DMS114 treated with DMSO at 0.1 percent for 48 hours (cell line): Measurements from ENCODE around the gene KLC1.
"Not testable (repeated sequence)": the region's sequence is repeated elsewhere in the genome, so short reads cannot be mapped to it uniquely, and the experiment has no call there.

Experiments used
- DNase-seq: peaks from one replicate; lab custom pipeline; 2025; ENCODE audit not compliant: unreplicated experiment; lab: John Stamatoyannopoulos, UW

The KLC1 gene

DNA sequence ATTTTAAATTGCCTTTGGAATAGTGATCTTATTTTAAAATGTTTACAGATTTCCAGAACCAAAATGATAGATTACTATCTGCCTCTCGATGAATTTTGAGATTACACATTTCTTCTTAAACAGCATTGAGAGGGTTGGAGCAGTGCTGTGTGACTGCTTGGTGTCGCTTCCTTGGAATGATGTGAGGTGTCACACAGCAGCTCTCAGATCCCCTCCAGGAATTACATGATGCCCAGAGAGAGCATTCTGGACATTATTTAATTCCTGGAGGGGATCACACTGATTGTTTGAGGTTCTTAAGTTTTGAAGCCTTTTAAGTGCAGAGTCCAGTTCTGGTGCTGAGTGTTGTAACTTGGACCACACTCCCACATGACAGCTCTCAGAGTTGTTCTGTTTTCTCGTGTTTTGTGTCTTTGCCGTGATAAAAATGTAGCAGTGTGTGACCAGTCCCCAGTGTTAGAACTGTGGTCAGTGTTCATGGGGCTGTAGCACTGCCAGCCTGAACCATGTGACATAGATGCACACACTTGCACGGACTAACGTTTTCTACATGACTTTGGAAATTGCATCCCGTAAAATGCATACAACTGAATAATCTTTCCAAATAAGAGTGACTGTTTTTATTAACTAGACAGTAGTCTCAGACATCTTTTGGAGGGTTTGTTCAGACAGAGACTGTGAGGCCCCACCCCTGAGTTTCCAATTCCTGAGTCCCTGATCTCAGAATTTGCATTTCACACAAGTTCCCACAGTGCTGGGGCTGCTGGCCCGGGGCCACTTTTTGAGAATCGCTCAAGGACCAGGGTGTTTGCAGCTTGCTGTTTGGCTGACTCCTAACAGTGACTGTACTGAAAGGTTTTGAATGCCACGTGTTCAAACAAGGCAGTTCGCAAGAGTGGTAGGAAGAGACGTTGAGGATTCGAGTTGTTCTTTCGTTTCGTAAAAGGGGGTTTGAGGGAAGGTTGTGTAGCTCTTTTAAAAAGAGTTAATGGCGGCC is 60.2 kb downstream of the KLC1 start:
- DNase-seq: no peak

DNA sequence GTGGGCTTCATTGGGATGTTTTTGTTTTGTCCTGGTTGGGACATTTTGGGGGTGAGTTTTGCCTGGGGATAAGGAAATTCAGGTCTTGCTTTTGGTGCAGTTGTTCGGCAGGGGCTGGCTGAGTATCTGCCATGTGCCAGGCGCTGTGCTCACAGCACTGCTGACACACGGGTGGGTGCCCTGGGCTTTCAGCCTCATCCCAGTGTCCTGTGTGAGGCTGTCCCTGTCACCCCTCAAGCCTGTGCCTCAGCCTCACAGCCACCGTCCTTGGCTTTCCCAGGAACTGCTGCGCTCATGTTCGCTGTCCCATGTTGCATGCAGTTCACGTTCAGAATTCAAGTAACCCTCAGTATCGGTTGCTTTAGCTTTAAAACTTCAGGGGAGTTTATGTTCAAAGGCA is 61.3 kb downstream of the KLC1 start:
- no peak for DNase-seq

DNA sequence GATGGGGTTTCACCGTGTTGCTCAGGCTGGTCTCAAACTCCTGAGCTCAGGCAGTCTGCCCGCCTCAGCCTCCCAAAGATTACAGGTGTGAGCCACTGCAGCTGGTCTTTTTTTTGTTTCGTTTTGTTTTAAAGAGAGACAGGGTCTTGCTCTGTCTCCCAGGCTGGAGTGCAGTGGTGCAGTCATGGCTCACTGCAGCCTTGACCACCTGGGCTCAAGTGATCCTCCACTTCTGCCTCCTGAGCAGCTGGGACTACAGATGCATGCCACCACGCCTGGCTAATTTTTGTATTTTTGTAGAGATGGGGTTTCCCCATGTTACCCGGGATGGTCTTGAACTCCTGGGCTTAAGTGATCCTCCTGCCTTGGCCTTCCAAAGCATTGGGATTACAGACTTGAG is 62.6 kb downstream of the KLC1 start:
- not testable (repeated sequence) for DNase-seq

DNA sequence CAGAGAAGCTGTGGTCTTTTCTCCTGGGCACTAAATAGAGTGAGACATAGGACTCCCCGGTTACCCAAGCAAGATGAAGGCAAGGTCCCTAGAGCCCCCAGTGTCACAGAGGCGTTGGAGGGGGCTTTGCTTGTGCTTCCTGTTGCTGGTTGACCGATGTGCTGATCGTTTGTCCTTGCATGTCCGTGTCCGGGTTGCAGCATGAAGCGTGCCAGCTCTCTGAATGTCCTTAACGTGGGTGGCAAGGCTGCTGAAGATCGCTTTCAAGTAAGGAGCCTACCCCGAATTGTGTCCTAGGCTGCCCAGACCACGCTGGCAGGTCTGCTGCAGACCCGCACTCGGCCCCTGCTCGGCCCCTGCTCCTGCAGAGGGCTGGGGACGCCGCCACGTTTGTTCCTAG is 63.1 kb downstream of the KLC1 start:
- DNase-seq: no peak

DNA sequence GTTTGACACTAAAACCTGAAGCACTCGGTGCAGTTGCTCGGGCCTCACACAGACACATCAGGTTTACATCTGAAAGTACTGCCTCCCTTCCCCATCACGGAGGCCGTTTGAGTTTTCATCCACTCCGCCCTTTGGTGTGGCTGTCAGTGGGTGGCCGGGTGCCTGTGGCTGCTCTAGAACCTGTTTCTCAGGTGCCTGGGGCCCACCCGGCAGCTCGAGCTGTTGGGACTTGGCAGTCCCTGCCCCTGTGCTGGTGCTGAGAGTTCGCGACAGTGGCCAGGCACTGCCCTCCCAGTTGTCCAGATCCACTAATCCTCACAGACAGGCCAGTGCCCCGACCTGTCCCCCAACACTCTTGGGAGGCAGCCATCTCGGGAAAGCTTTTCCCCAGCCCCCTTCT is 63.9 kb downstream of the KLC1 start:
- DNase-seq: no peak

DNA sequence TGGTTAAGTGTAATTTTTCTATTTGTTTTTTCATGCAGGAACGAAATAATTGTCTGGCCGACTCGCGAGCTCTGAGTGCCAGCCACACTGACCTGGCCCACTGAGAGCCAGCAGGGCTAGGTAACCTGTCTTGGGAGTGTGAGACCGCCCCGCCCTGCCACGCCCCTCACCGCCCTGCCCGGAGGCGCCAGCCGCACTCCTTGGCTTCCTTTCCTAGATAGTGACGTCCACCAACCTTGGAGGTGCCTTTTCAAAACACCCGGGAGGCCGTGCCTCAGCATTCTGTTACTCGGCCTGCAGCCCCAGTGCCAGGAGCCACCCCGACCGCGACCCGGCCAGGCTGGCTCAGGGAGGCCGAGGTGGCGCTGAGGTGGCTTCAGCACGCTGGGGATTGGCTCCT is 64.5 kb downstream of the KLC1 start:
- DNase-seq: no peak

DNA sequence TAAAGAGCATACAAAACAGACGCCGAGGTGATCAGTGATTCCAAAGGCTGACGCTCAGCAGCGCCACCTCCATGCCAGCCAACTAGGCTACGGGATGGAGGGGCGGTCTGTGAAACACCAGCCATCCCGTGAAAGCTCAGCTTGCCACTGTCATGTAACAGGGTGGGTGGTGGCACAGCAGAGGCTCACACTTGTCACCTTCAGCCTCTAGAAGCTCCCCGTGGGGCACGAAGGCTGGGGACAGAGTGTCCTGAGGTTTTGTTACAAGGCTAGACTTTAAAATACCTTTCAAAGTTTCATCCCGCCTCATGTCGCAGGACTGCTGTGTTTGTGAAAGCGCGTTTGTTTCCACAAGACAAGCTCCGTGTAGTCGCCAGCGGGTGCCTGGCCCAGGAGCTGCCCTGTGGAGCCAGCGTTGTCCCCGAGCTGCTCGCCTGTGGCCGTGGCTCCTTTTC is 65.6 kb downstream of the KLC1 start:
- no peak for DNase-seq

DNA sequence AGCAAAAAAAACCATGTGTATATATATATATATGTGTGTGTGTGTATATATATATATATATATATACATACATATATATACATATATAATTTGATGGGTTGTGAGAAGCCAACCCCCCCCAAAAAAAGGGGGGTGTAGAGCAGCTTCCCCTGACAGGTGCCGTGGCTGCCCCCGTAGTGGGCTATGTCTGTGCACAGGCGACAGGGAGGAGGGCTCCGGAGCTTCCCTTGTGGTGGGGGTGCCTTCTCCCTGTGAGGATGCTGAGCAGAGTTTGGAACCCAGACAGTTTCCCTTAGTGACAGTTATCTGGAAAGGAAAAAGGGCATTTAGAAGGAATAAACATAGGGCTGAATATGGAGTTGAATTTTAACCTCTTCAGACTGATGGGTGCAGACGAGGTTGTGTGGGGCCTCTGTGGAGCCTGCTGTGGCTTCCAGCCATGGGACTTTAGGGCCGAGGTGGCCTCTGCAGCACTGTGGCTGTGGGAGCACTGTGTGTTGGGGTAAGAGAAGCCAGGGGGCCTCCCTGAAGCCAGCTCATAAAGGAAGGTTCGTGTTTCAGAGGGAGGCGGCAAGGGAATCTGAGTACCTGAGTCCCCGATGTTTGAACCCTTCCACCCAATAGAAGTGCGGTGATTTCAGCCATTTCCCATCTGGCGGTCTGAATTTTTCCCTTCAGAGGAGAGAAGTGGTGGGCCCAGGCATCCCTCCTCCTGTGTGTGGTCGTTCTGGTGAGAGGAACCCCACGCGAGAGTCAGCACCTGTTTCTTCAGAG is 66.5 kb downstream of the KLC1 start:
- DNase-seq: no peak

DNA sequence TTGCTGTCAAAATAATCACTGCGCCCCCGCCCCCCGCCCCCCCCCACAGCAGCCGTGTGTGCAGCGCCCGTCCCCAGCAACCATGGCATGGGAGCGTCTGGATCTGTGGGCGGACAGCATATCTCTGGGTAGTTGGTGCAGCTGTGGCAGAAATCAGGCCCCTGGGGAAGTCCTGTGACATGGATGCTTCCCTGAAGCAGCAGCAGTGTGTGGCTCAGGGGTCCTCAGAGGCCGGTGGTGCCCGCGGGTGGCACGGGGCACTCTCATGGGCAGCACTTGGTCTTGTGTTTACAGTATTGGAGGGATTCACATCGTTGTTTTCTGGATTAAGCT is 67.0 kb downstream of the KLC1 start:
- no peak for DNase-seq

DNA sequence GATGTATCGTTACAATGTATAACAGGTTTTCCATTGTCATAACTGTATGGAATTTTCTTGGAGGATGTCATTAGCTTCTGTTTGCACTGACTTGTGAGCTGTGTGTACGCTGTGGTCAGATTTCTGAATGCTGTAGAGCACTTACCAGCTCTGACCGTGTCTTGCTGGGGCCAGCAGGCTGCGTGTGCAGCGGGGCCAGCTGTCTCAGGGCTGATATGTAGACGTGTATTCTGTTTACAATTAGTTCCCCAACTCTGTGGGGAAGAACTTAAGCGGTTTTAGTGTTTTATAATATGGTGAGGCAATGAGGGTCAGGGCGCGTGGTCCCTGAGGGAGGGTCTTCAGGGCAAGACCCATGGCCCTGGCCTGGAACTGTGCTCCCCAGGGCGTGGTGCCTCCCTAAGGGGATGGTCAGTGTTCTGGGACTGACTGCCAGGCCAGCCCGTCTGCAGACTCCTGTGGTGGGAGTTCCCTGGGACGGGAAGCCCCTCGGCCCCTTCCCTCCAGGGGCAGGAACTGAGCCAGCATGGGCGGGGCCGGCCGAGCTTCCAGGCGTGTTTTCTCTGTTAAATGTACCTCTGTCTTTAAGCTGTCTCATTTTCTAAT is 67.6 kb downstream of the KLC1 start:
- DNase-seq: no peak

DNA sequence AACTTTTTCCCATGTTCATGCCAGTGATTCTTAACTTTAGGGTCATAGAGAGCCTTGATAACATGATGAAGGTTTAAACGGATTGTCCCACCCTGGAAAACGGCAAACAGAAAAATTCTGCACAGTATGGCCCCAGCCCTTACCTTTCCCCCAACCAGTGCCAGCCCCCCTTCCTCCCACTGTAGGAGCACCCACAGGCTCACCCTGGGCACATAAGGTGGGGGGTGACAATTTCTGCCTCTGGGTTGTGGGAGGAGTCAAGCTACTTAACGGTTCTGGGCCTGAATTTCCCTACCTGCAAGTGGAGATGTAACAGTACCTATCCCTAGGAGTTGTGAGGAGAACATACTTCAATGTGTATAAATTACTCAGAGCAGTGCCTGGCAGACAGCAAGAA is 68.2 kb downstream of the KLC1 start:
- DNase-seq: no peak

DNA sequence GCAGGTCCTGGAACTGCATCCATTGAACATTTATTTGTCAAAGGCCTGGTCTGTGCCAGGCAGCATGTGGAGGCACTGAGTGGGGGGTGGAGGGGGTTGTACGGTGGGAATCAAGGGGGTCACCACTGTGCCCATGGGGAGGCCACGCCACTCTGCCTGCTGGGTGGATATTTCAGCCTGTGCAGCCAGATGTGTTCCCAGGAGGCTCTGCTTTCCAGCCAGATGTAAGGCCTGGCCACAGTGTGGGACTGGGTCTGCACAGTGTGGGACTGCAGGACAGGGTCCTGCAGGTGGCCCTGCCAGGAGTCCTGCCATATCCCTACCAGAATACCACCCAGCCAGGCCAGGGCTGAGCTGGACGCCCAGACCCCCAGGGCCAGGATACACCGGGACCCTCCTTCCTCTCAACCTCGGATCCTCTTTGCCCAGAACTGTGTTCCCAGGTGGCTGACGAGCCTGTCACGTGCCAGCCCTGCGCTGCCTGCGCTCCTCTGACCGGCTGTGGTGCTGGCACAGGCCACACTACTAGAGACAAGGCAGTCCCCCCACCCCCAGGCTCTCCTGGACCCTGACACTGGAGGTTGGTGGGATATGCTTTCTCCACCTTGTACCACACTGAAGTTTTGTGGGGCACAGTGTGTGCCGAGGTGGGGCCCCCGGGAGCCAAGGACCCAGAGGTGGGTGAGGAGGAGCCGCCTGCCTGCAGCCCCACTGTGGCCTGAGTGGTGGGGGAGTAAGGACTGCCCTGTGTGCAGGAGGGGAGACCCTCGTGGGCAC is 68.8 kb downstream of the KLC1 start:
- DNase-seq: no peak

DNA sequence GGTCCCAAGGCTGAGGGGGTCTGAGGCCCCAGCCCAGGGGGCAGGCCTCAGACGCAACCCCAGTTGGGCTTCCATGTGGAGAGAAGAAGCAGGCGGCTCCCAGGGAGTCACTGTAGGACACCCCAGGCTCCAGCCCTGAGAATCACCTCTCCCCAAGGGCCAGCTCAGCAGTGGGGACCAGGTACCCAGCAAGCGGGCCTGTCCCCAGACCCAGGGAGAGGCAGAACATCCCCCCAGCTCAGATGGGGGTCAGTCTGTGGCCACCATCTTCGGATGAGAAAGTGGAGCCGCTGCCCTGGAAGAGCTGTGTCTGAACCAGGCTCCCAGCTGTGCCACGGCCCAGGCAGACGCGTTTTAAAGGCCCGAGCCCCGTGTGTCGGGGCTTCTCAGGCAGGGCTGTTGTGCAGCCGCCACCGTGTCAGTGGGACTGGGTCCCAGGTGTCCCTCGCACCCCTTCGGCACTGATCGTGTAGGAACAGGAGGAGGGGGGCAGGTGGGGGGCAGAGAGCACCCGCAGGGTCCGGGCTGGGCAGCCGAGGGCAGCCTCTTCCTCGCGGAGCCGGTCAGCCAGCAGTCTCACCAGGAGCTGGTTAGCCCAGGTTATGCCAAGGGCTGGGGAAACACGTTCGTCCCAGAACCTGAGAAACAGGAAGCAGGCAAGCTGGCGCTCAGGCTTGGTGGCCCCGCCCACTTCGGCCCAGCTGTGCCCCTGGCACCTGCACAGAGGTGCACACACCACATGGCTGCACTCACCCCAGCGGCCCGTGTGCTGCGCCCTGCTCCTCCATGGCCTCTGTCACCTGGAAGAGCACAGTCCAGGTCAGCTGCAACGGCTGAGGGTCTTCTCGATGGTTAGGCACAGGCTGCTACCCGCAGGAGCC is 69.6 kb downstream of the KLC1 start:
- no peak for DNase-seq

DNA sequence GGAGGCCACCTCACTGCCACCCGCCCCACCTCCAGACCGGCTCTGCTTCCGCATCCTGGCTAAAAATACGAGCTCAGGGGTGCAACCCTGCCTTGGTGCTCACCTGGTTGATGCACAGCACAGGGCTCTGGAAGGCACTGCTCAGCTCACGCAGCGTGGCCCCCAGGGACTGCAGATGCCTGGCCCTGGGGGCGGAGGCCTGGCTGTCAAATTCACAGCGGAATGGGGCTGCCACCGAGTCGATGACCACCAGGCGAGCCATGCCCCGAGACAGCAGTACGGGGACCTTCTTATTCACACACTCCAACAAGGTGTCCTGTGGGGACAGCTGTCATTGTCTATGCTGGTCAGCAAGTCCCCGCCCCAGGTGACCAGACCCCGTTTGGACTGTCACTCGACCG is 70.2 kb downstream of the KLC1 start:
- DNase-seq: no peak

DNA sequence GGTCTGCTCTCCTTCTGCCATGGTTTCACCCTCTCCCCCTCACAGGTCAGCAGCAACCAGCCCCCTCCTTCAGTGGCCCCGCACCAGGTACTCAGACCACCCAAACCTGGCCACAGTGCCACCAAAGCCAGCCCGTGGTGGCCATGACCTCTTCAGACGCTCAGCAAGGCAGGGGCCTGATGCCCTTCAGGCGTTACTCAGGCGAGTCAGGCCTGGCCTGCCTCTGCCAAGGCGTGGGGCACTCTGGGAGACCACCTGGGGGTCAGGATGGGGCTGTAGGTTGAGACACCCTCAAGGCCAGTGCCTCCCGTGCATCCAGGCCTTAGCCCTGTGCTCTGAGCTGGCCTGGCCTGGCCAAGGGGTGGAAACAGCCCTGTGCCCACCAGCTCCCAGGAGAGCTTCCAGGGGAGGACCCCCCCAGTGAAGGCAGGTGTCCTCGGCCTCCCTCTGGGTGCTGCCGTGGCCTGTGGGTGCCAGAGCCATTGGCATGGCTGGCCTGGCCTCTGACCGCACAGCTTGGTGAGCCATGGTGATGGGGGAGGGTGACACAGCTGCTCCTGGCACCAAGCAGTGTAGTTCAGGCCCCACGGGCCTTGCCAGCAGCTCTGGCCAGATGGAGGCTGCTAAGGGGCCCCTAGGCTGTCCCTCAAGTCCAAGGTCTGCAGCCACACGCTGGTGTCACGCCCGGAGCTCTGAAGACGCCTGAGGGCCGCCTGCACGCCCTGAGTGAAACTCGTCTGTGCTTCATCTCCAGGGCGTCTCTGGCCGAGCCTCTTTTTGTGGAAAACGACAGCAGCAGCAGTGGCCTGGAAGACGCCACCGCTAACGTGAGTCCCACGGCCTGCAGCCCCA is 71.1 kb downstream of the KLC1 start:
- no peak for DNase-seq

DNA sequence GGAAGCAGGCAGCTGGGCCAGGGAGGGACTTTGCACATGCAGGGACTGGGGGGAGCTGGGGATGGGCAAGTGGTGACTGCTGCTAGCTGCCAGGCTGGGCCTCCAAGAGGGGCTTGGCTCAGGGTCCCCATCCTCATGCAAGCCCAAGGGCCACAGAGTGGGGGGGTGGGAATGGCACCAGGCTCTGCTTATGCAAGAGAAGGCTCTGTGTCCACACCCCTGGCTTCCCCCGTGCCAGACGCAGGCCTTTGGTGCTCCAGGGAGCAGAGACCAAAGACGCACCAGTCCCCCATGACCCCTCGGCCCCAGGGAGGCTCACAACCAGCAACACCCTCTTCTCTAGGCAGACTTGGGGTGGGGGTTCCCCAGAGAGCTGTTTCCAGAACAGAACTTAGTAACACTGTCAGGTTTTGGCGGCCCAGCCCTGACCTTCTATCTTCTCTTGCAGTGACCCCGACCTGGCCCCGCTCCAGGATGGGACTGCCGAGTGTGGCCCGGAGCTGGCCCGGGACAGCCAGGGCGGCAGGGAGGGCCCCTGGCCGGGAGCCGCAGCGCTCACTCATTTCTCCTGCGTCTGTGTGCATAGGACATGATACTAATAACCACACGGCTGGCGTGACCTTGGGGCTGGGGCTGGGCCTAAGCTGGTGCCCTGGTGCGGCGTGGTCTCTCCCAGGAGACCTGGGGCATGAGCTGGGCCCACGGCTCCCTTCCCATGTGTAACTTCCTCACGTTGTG is 71.9 kb downstream of the KLC1 start:
- DNase-seq: no peak

DNA sequence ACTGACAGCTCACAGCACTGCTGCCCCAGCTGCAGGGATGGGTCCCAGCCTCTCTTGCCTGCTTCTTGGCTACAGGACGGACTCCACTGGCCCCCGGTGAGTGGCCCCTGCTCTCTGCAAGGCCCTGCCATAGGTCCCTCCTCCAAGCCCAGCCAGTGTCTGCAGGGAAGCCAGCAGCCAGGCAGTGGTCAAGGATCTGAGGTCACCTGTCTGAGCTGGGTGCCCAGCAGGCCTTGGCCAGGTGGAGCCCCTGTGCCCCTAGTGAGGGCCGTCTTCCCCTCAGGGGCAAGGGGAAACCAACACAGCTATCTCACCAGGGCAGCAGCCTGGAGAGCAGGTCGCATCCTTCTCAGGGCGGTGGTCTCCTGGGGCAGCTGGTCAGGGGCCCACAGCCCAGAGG is 73.1 kb downstream of the KLC1 start:
- DNase-seq: no peak
